PC-9 (cell line): ENCODE results near the gene CLIC5. TPM values are rescaled to one million over a fixed set of nuclear protein-coding genes. Genes with fewer than 3 reads are reported as not detected.

Experiments
- BruUV-seq: library from RNA; stranded (reverse); fragments of 400-500 nt; replicated peaks from 2 replicates; lab custom pipeline; 2021; lab: Mats Ljungman, UMichigan
- CTCF ChIA-PET: fragments of 300-600 bp; sonication (Branson Sonifier 250); formaldehyde crosslinking; loops from one replicate; lab custom pipeline; 2022; ENCODE audit warnings: antibody characterized with exemption; lab: Charles Lee
- POLR2A ChIA-PET: fragments of 300-600 bp; sonication (Branson Sonifier 250); formaldehyde crosslinking; loops from one replicate; lab custom pipeline; 2022; ENCODE audit warnings: antibody characterized with exemption; ENCODE audit not compliant: unreplicated experiment; lab: Charles Lee
- DNase-seq, 2 experiments: peaks; one replicate each; pipeline versions ENCODE4 v3.0.0 to v3.0.0-alpha.2; 2015 to 2022; ENCODE audit warnings: mixed read lengths in 1 of 2
- H2AFZ ChIP-seq: fragments of 200-600 bp; sonication (generic); 2 replicates; pipeline ENCODE4 v1.8.1; 2017; ENCODE audit warnings: antibody characterized with exemption
- H3F3A ChIP-seq: fragments of 200-600 bp; sonication (generic); 2 replicates; pipeline ENCODE4 v1.8.1; 2017; ENCODE audit warnings: antibody characterized with exemption, mild to moderate bottlenecking, low read depth; ENCODE audit not compliant: insufficient read depth
- H3K27ac ChIP-seq: fragments of 200-600 bp; sonication (generic); 2 replicates; pipeline ENCODE4 v1.6.1; 2016; ENCODE audit warnings: mixed run types
- H3K27me3 ChIP-seq: fragments of 200-600 bp; sonication (generic); 2 replicates; pipeline ENCODE4 v1.6.1; 2016; ENCODE audit warnings: low read depth, mixed run types; ENCODE audit not compliant: insufficient read depth
- H3K36me3 ChIP-seq: fragments of 200-600 bp; sonication (generic); 2 replicates; pipeline ENCODE4 v1.6.1; 2016; ENCODE audit warnings: low read depth, mixed run types
- H3K4me1 ChIP-seq: fragments of 200-600 bp; sonication (generic); replicated peaks from 2 replicates; pipeline ENCODE4 v1.6.1; 2016; ENCODE audit warnings: mixed run types; ENCODE audit not compliant: insufficient read depth
- H3K4me2 ChIP-seq: fragments of 200-600 bp; sonication (generic); 2 replicates; pipeline ENCODE4 v1.6.1; 2017; ENCODE audit warnings: mixed run types
- H3K4me3 ChIP-seq: fragments of 200-600 bp; sonication (generic); 2 replicates; pipeline ENCODE4 v1.6.1; 2016; ENCODE audit warnings: mixed run types
- H3K79me2 ChIP-seq: fragments of 200-600 bp; sonication (generic); 2 replicates; pipeline ENCODE4 v1.6.1; 2017; ENCODE audit warnings: low read depth, mixed run types
- H3K9me2 ChIP-seq: fragments of 200-600 bp; sonication (generic); 2 replicates; pipeline ENCODE4 v1.8.1; 2017; ENCODE audit warnings: mild to moderate bottlenecking; ENCODE audit not compliant: insufficient read depth
- H3K9me3 ChIP-seq: fragments of 200-600 bp; sonication (generic); 2 replicates; pipeline ENCODE4 v1.8.1; 2016; ENCODE audit warnings: low read depth; ENCODE audit not compliant: insufficient read depth
- H4K20me1 ChIP-seq: fragments of 200-600 bp; sonication (generic); 2 replicates; pipeline ENCODE4 v1.8.1; 2017; ENCODE audit not compliant: insufficient read depth
- CTCF ChIP-seq: fragments of 200-600 bp; sonication (generic); conservative IDR thresholded peaks from 2 replicates; pipeline ENCODE4 v1.6.1; 2017; ENCODE audit warnings: mixed run types, antibody characterized with exemption, mild to moderate bottlenecking, moderate library complexity
- EZH2 ChIP-seq: fragments of 200-600 bp; sonication (generic); IDR thresholded peaks from 2 replicates; pipeline ENCODE4 v1.8.0; 2017; ENCODE audit warnings: antibody characterized with exemption, low read depth
- intact Hi-C: fragments of 100-400 bp; cut with micrococcal nuclease; formaldehyde crosslinking; loops from one replicate; pipeline ENCODE4 v1.10.0; 2022; ENCODE audit not compliant: unreplicated experiment
- total RNA-seq: library from RNA; stranded (reverse); gene quantifications from 2 replicates; pipeline ENCODE4 v1.2.3, GENCODE V29; 2021

The CLIC5 gene
- total RNA-seq, 1 experiment from 2014 or later: 2.0 TPM

- no peak overlapping the region for H2AFZ ChIP-seq
- DNase-seq: no peak
- intact Hi-C loops: no loop called here
- TF ChIP-seq CTCF: no peak
- no peak for TF ChIP-seq EZH2
- H3K27me3 ChIP-seq: no peaks in the 10 kb centered on the region
- H3K36me3 ChIP-seq: no peaks in the 10 kb centered on the region
- H3K27ac ChIP-seq: no peak overlapping the region
- no peak overlapping the region for H3K4me2 ChIP-seq
- BruUV-seq: no TSS peak
- no peak overlapping the region for H3K4me3 ChIP-seq
- CTCF ChIA-PET: interaction anchor here (0.6 kb wide), 1 partner anchor 102 kb away, joined by 3 read pairs; no protein-coding TSS in a partner anchor
- H4K20me1 ChIP-seq: no peaks in the 10 kb centered on the region
- H3K9me2 ChIP-seq: peaks cover 3% of the 10 kb centered on the region; the same call in 1 of the 2 replicates
- H3K79me2 ChIP-seq: no peaks in the 10 kb centered on the region
- POLR2A ChIA-PET: no interaction called here
- no peaks in the 10 kb centered on the region for H3K4me1 ChIP-seq
- no peaks in the 10 kb centered on the region for H3F3A ChIP-seq
- H3K9me3 ChIP-seq: no peaks in the 10 kb centered on the region
Measured at GRCh38 chr6:45900808-45901752, 114.6 kb downstream of the CLIC5 start.

- POLR2A ChIA-PET: no interaction called here
- H3K4me3 ChIP-seq: no peak overlapping the region
- no peaks in the 10 kb centered on the region for H4K20me1 ChIP-seq
- H3K27ac ChIP-seq: no peak overlapping the region
- DNase-seq: no peak
- no peak for TF ChIP-seq CTCF
- TF ChIP-seq EZH2: no peak
- H3K79me2 ChIP-seq: no peaks in the 10 kb centered on the region
- H3K27me3 ChIP-seq: no peaks in the 10 kb centered on the region
- CTCF ChIA-PET: no interaction called here
- BruUV-seq: no TSS peak
- no peaks in the 10 kb centered on the region for H3K36me3 ChIP-seq
- H3F3A ChIP-seq: no peaks in the 10 kb centered on the region
- no peaks in the 10 kb centered on the region for H3K9me3 ChIP-seq
- H2AFZ ChIP-seq: no peak overlapping the region
- intact Hi-C loops: no loop called here
- peaks cover 3% of the 10 kb centered on the region; the same call in 1 of the 2 replicates for H3K9me2 ChIP-seq
- no peak overlapping the region for H3K4me2 ChIP-seq
- H3K4me1 ChIP-seq: no peaks in the 10 kb centered on the region
Measured at GRCh38 chr6:45899683-45899946, 116.0 kb downstream of the CLIC5 start.

GRCh38 chr6:45898941-45899682, 116.5 kb downstream of the CLIC5 start:
- CTCF ChIA-PET: no interaction called here
- no peak for DNase-seq

More at GRCh38 chr6:45898941-45899682, 116.5 kb downstream of the CLIC5 start:
- Histone ChIP-seq H3F3A (no peaks in the 10 kb centered on the region), H3K9me2 (peaks cover 3% of the 10 kb centered on the region; the same call in 1 of the 2 replicates), H4K20me1 (no peaks in the 10 kb centered on the region), H3K79me2 (no peaks in the 10 kb centered on the region), H3K4me2 (no peak overlapping the region), H3K27ac (no peak overlapping the region), H3K36me3 (no peaks in the 10 kb centered on the region), H2AFZ (no peak overlapping the region), H3K27me3 (no peaks in the 10 kb centered on the region), H3K4me1 (no peaks in the 10 kb centered on the region), H3K9me3 (no peaks in the 10 kb centered on the region), H3K4me3 (no peak overlapping the region)
- no TSS peak for BruUV-seq
- TF ChIP-seq CTCF (no peak), EZH2 (no peak)
- intact Hi-C loops: no loop called here
- POLR2A ChIA-PET: no interaction called here
